Activated T-helper 2 cell treated with anti-CD3 and anti-CD28 coated beads, Interferon-gamma antibody, Interleukin-2, Interleukin-4, amounts not matched to agents 10 μg/mL and 5 μg/mL and 100 μg/mL, durations not matched to agents 14 hours and 24 hours and 36 hours (primary cell): ENCODE measurements around the gene NTM. TPM values are rescaled to one million over a fixed set of nuclear protein-coding genes. Genes with fewer than 3 reads are reported as not detected.

Source experiments
- DNase-seq: peaks from one replicate; pipeline ENCODE4 v3.0.0; 2021; ENCODE audit warnings: low spot score
- H3K27ac Mint-ChIP-seq: one replicate; pipeline ENCODE4 v1.8.0; 2021; ENCODE audit warnings: mixed read lengths
- H3K27me3 Mint-ChIP-seq: one replicate; pipeline ENCODE4 v1.8.0; 2021; ENCODE audit warnings: low read depth, mixed read lengths
- H3K36me3 Mint-ChIP-seq: one replicate; pipeline ENCODE4 v1.8.0; 2021; ENCODE audit warnings: low read depth, mixed read lengths
- H3K4me1 Mint-ChIP-seq: one replicate; pipeline ENCODE4 v1.8.0; 2021; ENCODE audit warnings: low read depth, mixed read lengths
- H3K4me3 Mint-ChIP-seq: one replicate; pipeline ENCODE4 v1.8.0; 2021; ENCODE audit warnings: low read depth, mild to moderate bottlenecking, moderate library complexity, mixed read lengths
- H3K9me3 Mint-ChIP-seq: one replicate; pipeline ENCODE4 v1.8.0; 2021; ENCODE audit warnings: mixed read lengths
- intact Hi-C: fragments of 100-400 bp; cut with micrococcal nuclease; formaldehyde crosslinking; loops from one replicate; pipeline ENCODE4 v1.15.1; 2023
- total RNA-seq: library from RNA; stranded (reverse); gene quantifications from 2 replicates; pipeline ENCODE4 v1.2.3, GENCODE V29; 2022

NTM gene
- total RNA-seq, 1 donor from 2014 or later, result not detected

DNA sequence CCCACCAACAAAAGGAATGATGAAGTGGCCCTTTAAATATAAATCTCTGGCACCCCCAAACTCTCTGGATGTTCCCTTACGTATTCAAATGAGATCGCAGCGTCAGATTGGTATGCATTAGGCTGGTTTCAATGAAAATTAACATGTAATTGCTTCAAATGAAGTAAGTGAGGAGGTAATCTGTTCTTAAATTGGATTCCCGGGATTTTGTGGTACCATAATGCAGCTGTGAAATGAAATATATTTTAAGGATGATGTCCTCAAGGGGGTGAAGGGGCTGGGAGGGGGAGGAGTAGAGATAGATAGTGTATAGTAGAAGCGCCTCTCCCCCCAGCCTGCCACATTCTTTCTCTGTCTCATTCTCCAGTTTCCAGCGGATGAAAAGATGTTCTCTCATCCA, 748.2 kb downstream of the NTM start:
- Mint-ChIP-seq H3K9me3 (no peaks in the 10 kb centered on the region), H3K36me3 (no peaks in the 10 kb centered on the region), H3K27ac (no peak overlapping the region), H3K4me3 (no peak overlapping the region), H3K27me3 (no peaks in the 10 kb centered on the region), H3K4me1 (no peaks in the 10 kb centered on the region)
- no peak for DNase-seq
- intact Hi-C loops, result no loop called here

DNA sequence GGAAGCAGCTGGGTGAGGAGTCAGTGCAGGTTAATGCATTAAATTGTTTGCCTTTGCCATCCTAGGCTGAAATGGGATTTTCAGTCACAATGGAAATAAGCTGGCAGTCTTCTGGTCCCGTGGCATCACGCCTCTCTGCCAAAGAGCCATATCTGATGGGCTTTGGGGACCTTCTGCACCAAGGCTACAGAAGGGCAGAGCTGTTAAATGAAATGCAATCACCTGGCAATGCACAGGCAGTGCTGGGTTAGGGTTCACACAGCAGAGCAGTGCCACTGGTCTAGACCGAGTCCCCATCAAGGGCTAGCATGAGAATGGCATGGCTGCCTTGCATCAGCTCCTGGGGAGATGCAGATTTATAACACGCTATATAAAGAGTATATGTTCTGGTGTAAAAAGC, 749.2 kb downstream of the NTM start:
- Mint-ChIP-seq H3K4me3 (no peak overlapping the region), H3K27ac (no peak overlapping the region), H3K36me3 (no peaks in the 10 kb centered on the region), H3K4me1 (no peaks in the 10 kb centered on the region), H3K9me3 (no peaks in the 10 kb centered on the region), H3K27me3 (no peaks in the 10 kb centered on the region)
- intact Hi-C loops, result no loop called here
- no peak for DNase-seq

GRCh38 chr11:132122735-132123134, 752.3 kb downstream of the NTM start:
- Mint-ChIP-seq H3K4me1 (no peaks in the 10 kb centered on the region), H3K9me3 (no peaks in the 10 kb centered on the region), H3K4me3 (no peak overlapping the region), H3K27me3 (no peaks in the 10 kb centered on the region), H3K27ac (no peak overlapping the region), H3K36me3 (no peaks in the 10 kb centered on the region)
- DNase-seq, result no peak
- intact Hi-C loops, result no loop called here

DNA sequence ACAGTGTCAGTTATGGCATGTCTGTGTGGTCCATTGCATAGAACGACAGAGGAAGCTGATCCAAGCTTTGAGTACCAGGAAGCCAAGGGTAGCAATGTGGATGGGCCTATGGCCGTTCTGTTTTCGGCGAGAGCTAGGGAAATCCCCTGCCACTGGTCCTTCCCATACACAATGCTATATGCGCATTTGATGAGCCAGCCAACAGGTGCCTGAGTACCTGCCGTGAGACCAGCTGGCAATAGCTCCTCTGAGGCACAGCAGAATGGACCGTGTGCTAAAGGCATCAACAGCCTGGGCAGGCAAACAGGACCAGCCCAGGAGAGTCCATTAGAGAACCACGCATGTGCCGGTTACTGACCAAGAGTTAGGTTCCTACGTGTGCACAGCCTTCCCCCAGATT, 753.0 kb downstream of the NTM start:
- Mint-ChIP-seq H3K4me3 (no peak overlapping the region), H3K9me3 (no peaks in the 10 kb centered on the region), H3K27me3 (no peaks in the 10 kb centered on the region), H3K36me3 (no peaks in the 10 kb centered on the region), H3K4me1 (no peaks in the 10 kb centered on the region), H3K27ac (no peak overlapping the region)
- intact Hi-C loops, result no loop called here
- no peak for DNase-seq

DNA sequence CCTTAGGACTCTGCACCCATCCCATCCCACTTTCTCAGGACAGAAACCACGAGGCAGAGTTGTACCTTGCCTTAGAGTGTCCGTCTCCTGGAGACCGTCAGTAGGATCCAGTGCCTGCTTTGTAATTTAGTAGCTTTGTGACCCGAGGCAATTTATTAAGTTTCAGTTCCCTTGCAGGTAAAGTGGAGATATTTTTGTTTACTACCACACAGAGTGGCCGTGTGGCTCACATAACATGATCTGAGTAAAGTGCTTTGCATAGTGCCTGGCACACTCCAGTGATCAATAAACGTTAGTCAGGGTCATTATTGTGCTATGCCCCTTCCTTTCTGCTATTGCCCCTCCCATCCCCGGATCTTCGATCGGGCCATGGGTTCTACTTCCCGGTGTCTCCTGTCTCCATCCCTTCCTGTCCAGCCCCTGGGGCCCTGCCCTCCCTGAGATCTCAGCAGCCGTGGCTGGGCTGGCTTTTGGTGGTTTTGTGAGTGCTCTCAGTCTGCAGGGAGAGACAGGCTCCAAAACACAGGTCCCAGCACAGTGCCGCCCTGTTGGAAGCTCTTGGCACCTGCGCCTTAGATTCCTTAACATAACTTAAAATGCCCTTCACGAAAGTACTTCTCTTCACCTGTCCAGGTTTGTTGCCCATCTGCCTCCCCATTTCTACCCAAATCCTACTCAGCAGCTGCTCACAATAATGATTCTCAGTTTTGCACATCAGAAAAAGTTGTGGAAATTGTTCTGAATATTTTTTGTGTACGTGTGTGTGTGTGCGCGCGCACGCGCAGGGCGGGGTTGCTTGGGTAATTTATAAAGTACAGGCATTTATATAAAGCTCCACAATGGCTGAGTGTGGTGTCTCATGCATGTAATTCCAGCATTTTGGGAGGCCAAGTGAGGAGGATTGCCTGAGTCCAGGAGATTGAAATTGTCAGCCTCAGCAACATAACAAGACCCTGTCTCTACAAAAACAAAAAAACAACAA, 753.7 kb downstream of the NTM start:
- intact Hi-C loops, result no loop called here
- Mint-ChIP-seq H3K4me1 (no peaks in the 10 kb centered on the region), H3K27me3 (no peaks in the 10 kb centered on the region), H3K36me3 (no peaks in the 10 kb centered on the region), H3K9me3 (no peaks in the 10 kb centered on the region), H3K27ac (no peak overlapping the region), H3K4me3 (no peak overlapping the region)
- DNase-seq, result no peak

GRCh38 chr11:132125988-132126871, 755.8 kb downstream of the NTM start:
- Mint-ChIP-seq H3K27ac (no peak overlapping the region), H3K9me3 (no peaks in the 10 kb centered on the region), H3K36me3 (no peaks in the 10 kb centered on the region), H3K27me3 (no peaks in the 10 kb centered on the region), H3K4me3 (no peak overlapping the region), H3K4me1 (no peaks in the 10 kb centered on the region)
- intact Hi-C loops, result no loop called here
- DNase-seq, result no peak

GRCh38 chr11:132126973-132127899, 756.8 kb downstream of the NTM start:
- intact Hi-C loops, result no loop called here
- H3K4me1 Mint-ChIP-seq, result no peaks in the 10 kb centered on the region
- H3K27ac Mint-ChIP-seq, result no peak overlapping the region

DNA sequence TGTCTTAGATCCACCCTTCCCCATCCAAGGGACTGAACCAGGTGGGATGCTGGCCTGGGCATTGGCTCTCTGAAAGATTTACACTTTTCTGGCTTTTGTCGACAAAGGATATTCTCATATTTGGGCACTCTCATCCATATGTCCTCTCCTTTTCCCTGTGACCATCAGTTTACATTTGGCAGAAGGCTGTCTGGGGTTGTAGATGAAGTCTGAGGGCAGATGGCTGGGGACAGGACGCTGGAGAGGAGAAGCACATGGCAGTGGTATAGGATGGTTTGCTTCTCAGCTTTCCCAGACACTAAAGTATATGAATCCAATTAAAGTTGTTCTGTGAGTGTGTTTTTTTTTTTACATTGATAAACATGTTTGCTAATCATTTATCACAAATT, 757.5 kb downstream of the NTM start:
- intact Hi-C loops, result no loop called here
- no peaks in the 10 kb centered on the region for H3K9me3 Mint-ChIP-seq
- H3K27ac Mint-ChIP-seq, result no peak overlapping the region
- H3K4me1 Mint-ChIP-seq, result no peaks in the 10 kb centered on the region
- H3K36me3 Mint-ChIP-seq, result no peaks in the 10 kb centered on the region
- no peaks in the 10 kb centered on the region for H3K27me3 Mint-ChIP-seq
- no peak for DNase-seq
- no peak overlapping the region for H3K4me3 Mint-ChIP-seq

More at GRCh38 chr11:132126973-132127899, 756.8 kb downstream of the NTM start:
- no peak overlapping the region for H3K4me3 Mint-ChIP-seq
- H3K27me3 Mint-ChIP-seq, result no peaks in the 10 kb centered on the region
- no peaks in the 10 kb centered on the region for H3K9me3 Mint-ChIP-seq
- no peaks in the 10 kb centered on the region for H3K36me3 Mint-ChIP-seq
- no peak for DNase-seq

GRCh38 chr11:132131047-132131446, 760.6 kb downstream of the NTM start:
- no peaks in the 10 kb centered on the region for H3K27me3 Mint-ChIP-seq
- intact Hi-C loops, result no loop called here
- no peak for DNase-seq
- no peaks in the 10 kb centered on the region for H3K36me3 Mint-ChIP-seq
- no peaks in the 10 kb centered on the region for H3K9me3 Mint-ChIP-seq
- no peak overlapping the region for H3K4me3 Mint-ChIP-seq
- H3K4me1 Mint-ChIP-seq, result no peaks in the 10 kb centered on the region
- H3K27ac Mint-ChIP-seq, result no peak overlapping the region

DNA sequence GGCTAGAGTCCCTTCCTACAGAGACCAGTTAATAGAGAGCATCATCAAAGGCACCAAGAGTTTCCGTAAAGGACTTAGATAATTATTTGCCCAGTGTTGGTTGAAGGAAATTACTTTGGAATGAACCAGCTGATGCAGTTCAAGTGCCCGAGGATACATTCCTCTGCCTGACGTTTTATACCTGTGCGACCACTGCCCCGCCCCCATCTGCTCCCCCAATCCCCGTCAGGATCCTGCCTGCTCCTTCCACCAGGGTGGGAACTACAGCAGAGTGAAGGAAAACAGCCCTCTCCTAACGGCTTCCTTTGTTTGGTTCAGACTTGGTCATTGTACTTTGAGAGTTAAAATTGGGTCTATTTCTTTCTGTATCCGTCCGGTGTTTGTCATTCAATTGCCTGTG, 761.5 kb downstream of the NTM start:
- Mint-ChIP-seq H3K27ac (no peak overlapping the region), H3K4me1 (no peaks in the 10 kb centered on the region), H3K36me3 (no peaks in the 10 kb centered on the region), H3K9me3 (no peaks in the 10 kb centered on the region), H3K27me3 (no peaks in the 10 kb centered on the region), H3K4me3 (no peak overlapping the region)
- intact Hi-C loops, result no loop called here
- no peak for DNase-seq

- intact Hi-C loops, result no loop called here
- no peaks in the 10 kb centered on the region for H3K9me3 Mint-ChIP-seq
- H3K4me3 Mint-ChIP-seq, result no peak overlapping the region
- no peaks in the 10 kb centered on the region for H3K4me1 Mint-ChIP-seq
- H3K36me3 Mint-ChIP-seq, result no peaks in the 10 kb centered on the region
- no peak overlapping the region for H3K27ac Mint-ChIP-seq
- no peaks in the 10 kb centered on the region for H3K27me3 Mint-ChIP-seq
- no peak for DNase-seq
These were observed 763.9 kb downstream of the NTM start for GRCh38 chr11:132134322-132134721.

DNA sequence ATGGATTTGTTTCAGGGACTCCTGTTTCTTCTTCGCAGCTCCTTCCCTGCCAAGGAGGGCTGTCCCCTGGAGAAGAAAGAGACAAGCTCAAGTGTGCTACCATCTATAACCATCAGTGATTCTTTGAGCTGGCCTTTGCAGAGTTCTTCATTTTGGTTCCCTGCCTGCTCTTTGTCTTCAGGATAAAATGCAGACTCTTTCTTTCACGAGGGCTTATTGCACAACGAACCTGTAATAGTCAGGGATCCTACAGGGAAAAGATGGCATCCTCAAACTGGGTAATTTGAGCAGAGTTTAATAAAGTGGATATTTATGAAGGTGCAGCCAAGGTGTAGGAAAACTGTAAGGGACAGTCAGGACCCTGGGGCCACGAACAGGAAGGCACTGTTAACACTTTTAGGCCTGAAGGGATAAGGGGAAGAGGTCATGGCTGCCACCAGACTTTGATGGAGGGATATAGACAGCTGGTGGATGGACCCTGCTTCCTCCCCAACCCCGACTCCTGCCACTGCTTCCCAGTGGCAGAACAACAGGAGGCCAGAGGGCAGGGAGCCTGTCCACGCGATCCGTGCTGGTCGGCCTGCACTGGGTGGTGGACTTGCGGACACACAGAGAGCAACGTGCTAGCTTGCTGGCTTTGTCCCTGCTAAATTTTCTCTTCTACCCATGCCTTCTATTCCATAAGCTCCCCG, 767.0 kb downstream of the NTM start:
- H3K36me3 Mint-ChIP-seq, result no peaks in the 10 kb centered on the region
- H3K4me3 Mint-ChIP-seq, result no peak overlapping the region
- DNase-seq, result no peak
- no peaks in the 10 kb centered on the region for H3K4me1 Mint-ChIP-seq
- no peaks in the 10 kb centered on the region for H3K27me3 Mint-ChIP-seq
- H3K27ac Mint-ChIP-seq, result no peak overlapping the region
- intact Hi-C loops, result no loop called here
- no peaks in the 10 kb centered on the region for H3K9me3 Mint-ChIP-seq
